ENCODE results near the gene TRDN.
"Not testable (repeated sequence)": the region's sequence is repeated elsewhere in the genome, so short reads cannot be mapped to it uniquely, and the experiment has no call there.

TRDN gene

DNA sequence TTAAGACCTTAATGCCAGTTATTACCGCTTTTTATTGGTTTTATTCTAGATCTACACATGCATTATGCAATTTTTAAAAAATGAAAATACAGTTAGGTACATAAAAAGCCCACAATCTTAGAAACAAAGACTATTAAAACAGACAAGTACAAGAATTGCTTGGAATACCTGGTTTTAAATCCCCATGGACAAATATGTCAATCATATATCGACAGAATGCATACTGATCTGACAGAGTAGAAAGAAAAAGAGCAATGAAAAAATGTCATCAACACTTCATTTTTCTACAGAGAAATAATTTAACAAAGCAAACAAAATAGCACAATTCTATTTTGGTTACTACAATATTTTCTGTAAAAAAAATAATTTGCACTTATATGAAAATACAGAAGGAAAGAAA lies 139.7 kb downstream of the TRDN start:
- Histone ChIP-seq H3K27ac (ENCODE audit: low read length) (no peak overlapping the region), H3K4me1 (ENCODE audit: insufficient read depth, low read length) (no peaks in the 10 kb centered on the region), H3K36me3 (ENCODE audit: insufficient read depth, low read depth, low read length) (no peaks in the 10 kb centered on the region), H3K27me3 (ENCODE audit: insufficient read depth, low read length) (no peaks in the 10 kb centered on the region), H3K4me3 (ENCODE audit: low read length) (no peak overlapping the region), H3K9ac (ENCODE audit: low read depth, low read length) (no peak overlapping the region), H3K9me3 (ENCODE audit: insufficient read depth, low read depth, low read length) (no peaks in the 10 kb centered on the region)

DNA sequence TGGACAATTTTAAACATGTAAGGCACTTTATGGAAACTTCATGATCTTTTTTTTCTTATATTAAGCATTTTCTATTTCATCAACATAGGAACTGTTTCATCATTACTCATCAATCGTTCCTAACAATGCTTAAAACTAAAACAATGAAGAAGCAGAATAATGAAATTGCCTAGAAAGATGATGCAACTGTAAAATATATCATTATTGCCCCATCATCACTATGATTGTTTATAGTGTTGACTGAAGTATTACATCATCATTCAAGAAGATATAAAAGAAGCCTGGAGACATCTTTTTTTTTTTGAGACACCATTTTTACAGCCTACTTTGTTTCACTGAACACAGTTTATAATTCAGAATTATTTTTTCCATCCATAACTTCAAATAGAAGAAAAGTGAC lies 147.2 kb downstream of the TRDN start:
- Histone ChIP-seq H3K4me1 (ENCODE audit: insufficient read depth, low read length) (no peaks in the 10 kb centered on the region), H3K36me3 (ENCODE audit: insufficient read depth, low read depth, low read length) (no peaks in the 10 kb centered on the region), H3K27ac (ENCODE audit: low read length) (no peak overlapping the region), H3K9me3 (ENCODE audit: insufficient read depth, low read depth, low read length) (no peaks in the 10 kb centered on the region), H3K27me3 (ENCODE audit: insufficient read depth, low read length) (no peaks in the 10 kb centered on the region), H3K9ac (ENCODE audit: low read depth, low read length) (no peak overlapping the region), H3K4me3 (ENCODE audit: low read length) (no peak overlapping the region)

- H3K4me3 ChIP-seq (ENCODE audit: low read length) = no peak overlapping the region
- no peaks in the 10 kb centered on the region for H3K36me3 ChIP-seq (ENCODE audit: insufficient read depth, low read depth, low read length)
- no peaks in the 10 kb centered on the region for H3K27me3 ChIP-seq (ENCODE audit: insufficient read depth, low read length)
- H3K9me3 ChIP-seq (ENCODE audit: insufficient read depth, low read depth, low read length) = no peaks in the 10 kb centered on the region
- H3K9ac ChIP-seq (ENCODE audit: low read depth, low read length) = no peak overlapping the region
- no peaks in the 10 kb centered on the region for H3K4me1 ChIP-seq (ENCODE audit: insufficient read depth, low read length)
- H3K27ac ChIP-seq (ENCODE audit: low read length) = no peak overlapping the region
Observed at GRCh38 chr6:123480986-123481385, 155.8 kb downstream of the TRDN start.

GRCh38 chr6:123472025-123472702 lies 164.6 kb downstream of the TRDN start:
- not testable (repeated sequence) for H3K4me3 ChIP-seq (ENCODE audit: low read length); H3K9ac ChIP-seq (ENCODE audit: low read depth, low read length); H3K4me1 ChIP-seq (ENCODE audit: insufficient read depth, low read length); H3K36me3 ChIP-seq (ENCODE audit: insufficient read depth, low read depth, low read length); H3K9me3 ChIP-seq (ENCODE audit: insufficient read depth, low read depth, low read length); H3K27ac ChIP-seq (ENCODE audit: low read length); H3K27me3 ChIP-seq (ENCODE audit: insufficient read depth, low read length)

GRCh38 chr6:123467392-123467791 lies 169.4 kb downstream of the TRDN start:
- H3K36me3 ChIP-seq (ENCODE audit: insufficient read depth, low read depth, low read length) = no peaks in the 10 kb centered on the region
- no peaks in the 10 kb centered on the region for H3K9me3 ChIP-seq (ENCODE audit: insufficient read depth, low read depth, low read length)
- no peaks in the 10 kb centered on the region for H3K4me1 ChIP-seq (ENCODE audit: insufficient read depth, low read length)
- no peaks in the 10 kb centered on the region for H3K27me3 ChIP-seq (ENCODE audit: insufficient read depth, low read length)
- no peak overlapping the region for H3K4me3 ChIP-seq (ENCODE audit: low read length)
- no peak overlapping the region for H3K27ac ChIP-seq (ENCODE audit: low read length)
- no peak overlapping the region for H3K9ac ChIP-seq (ENCODE audit: low read depth, low read length)

- no peak overlapping the region for H3K4me3 ChIP-seq (ENCODE audit: low read length)
- no peaks in the 10 kb centered on the region for H3K4me1 ChIP-seq (ENCODE audit: insufficient read depth, low read length)
- no peak overlapping the region for H3K9ac ChIP-seq (ENCODE audit: low read depth, low read length)
- no peaks in the 10 kb centered on the region for H3K9me3 ChIP-seq (ENCODE audit: insufficient read depth, low read depth, low read length)
- H3K36me3 ChIP-seq (ENCODE audit: insufficient read depth, low read depth, low read length) = no peaks in the 10 kb centered on the region
- H3K27me3 ChIP-seq (ENCODE audit: insufficient read depth, low read length) = no peaks in the 10 kb centered on the region
- no peak overlapping the region for H3K27ac ChIP-seq (ENCODE audit: low read length)
Observed at GRCh38 chr6:123462152-123462551, 174.6 kb downstream of the TRDN start.

- no peaks in the 10 kb centered on the region; the same call in 1 of the 2 replicates for H3K9me3 ChIP-seq (ENCODE audit: insufficient read depth, low read depth, low read length)
- no peaks in the 10 kb centered on the region for H3K4me1 ChIP-seq (ENCODE audit: insufficient read depth, low read length)
- no peaks in the 10 kb centered on the region for H3K27me3 ChIP-seq (ENCODE audit: insufficient read depth, low read length)
- no peak overlapping the region for H3K27ac ChIP-seq (ENCODE audit: low read length)
- no peak overlapping the region for H3K9ac ChIP-seq (ENCODE audit: low read depth, low read length)
- no peak overlapping the region for H3K4me3 ChIP-seq (ENCODE audit: low read length)
- H3K36me3 ChIP-seq (ENCODE audit: insufficient read depth, low read depth, low read length) = no peaks in the 10 kb centered on the region
Observed at GRCh38 chr6:123458218-123458617, 178.5 kb downstream of the TRDN start.

GRCh38 chr6:123456836-123457235 lies 179.9 kb downstream of the TRDN start:
- Histone ChIP-seq H3K4me1 (ENCODE audit: insufficient read depth, low read length) (no peaks in the 10 kb centered on the region), H3K36me3 (ENCODE audit: insufficient read depth, low read depth, low read length) (no peaks in the 10 kb centered on the region), H3K9me3 (ENCODE audit: insufficient read depth, low read depth, low read length) (no peaks in the 10 kb centered on the region; the same call in 1 of the 2 replicates), H3K27me3 (ENCODE audit: insufficient read depth, low read length) (no peaks in the 10 kb centered on the region), H3K9ac (ENCODE audit: low read depth, low read length) (no peak overlapping the region), H3K4me3 (ENCODE audit: low read length) (no peak overlapping the region), H3K27ac (ENCODE audit: low read length) (no peak overlapping the region)

DNA sequence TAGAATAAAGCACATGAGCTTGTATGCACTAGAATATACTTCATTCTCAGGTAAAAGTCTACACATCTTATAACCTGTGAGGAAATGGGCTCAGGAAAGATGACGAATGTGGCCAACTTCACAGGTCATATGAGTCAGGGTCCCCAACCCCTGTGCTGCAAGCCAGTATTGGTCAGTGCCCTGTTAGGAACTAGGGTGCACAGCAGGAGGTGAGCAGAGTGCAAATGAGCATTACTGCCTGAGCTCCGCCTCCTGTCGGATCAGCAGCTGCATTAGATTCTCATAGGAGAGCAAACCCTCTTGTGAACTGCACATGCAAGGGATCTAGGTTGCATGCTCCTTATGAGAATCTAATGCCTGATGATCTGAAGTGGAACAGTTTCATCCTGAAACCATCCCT lies 182.3 kb downstream of the TRDN start:
- Histone ChIP-seq H3K4me1 (ENCODE audit: insufficient read depth, low read length) (no peaks in the 10 kb centered on the region), H3K36me3 (ENCODE audit: insufficient read depth, low read depth, low read length) (no peaks in the 10 kb centered on the region), H3K4me3 (ENCODE audit: low read length) (no peak overlapping the region), H3K9me3 (ENCODE audit: insufficient read depth, low read depth, low read length) (no peaks in the 10 kb centered on the region; the same call in 1 of the 2 replicates), H3K27me3 (ENCODE audit: insufficient read depth, low read length) (no peaks in the 10 kb centered on the region), H3K27ac (ENCODE audit: low read length) (no peak overlapping the region), H3K9ac (ENCODE audit: low read depth, low read length) (no peak overlapping the region)

GRCh38 chr6:123453071-123453470 lies 183.7 kb downstream of the TRDN start:
- H3K9ac ChIP-seq (ENCODE audit: low read depth, low read length); H3K9me3 ChIP-seq (ENCODE audit: insufficient read depth, low read depth, low read length); H3K4me3 ChIP-seq (ENCODE audit: low read length); H3K27ac ChIP-seq (ENCODE audit: low read length); H3K36me3 ChIP-seq (ENCODE audit: insufficient read depth, low read depth, low read length); H3K4me1 ChIP-seq (ENCODE audit: insufficient read depth, low read length); H3K27me3 ChIP-seq (ENCODE audit: insufficient read depth, low read length): not testable (repeated sequence)

- Histone ChIP-seq H3K9me3 (ENCODE audit: insufficient read depth, low read depth, low read length) (peaks cover 5% of the 10 kb centered on the region; the same call in 1 of the 2 replicates), H3K9ac (ENCODE audit: low read depth, low read length) (no peak overlapping the region), H3K4me1 (ENCODE audit: insufficient read depth, low read length) (no peaks in the 10 kb centered on the region), H3K36me3 (ENCODE audit: insufficient read depth, low read depth, low read length) (no peaks in the 10 kb centered on the region), H3K27ac (ENCODE audit: low read length) (no peak overlapping the region), H3K27me3 (ENCODE audit: insufficient read depth, low read length) (no peaks in the 10 kb centered on the region), H3K4me3 (ENCODE audit: low read length) (no peak overlapping the region)
Observed at GRCh38 chr6:123448306-123448884, 188.4 kb downstream of the TRDN start.

- no peaks in the 10 kb centered on the region for H3K27me3 ChIP-seq (ENCODE audit: insufficient read depth, low read length)
- no peaks in the 10 kb centered on the region for H3K36me3 ChIP-seq (ENCODE audit: insufficient read depth, low read depth, low read length)
- no peaks in the 10 kb centered on the region for H3K4me1 ChIP-seq (ENCODE audit: insufficient read depth, low read length)
- H3K9me3 ChIP-seq (ENCODE audit: insufficient read depth, low read depth, low read length) = peaks cover 9% of the 10 kb centered on the region
- no peak overlapping the region for H3K9ac ChIP-seq (ENCODE audit: low read depth, low read length)
- H3K4me3 ChIP-seq (ENCODE audit: low read length) = no peak overlapping the region
- no peak overlapping the region for H3K27ac ChIP-seq (ENCODE audit: low read length)
Observed at GRCh38 chr6:123447315-123447937, 189.3 kb downstream of the TRDN start.

Data from iPS-20b (cell line).